GM21526 (cell line): ENCODE data around the gene CCDC93.

Experiments
- ATAC-seq: cut with Tn5 transposase; IDR thresholded peaks from one replicate; pipeline ENCODE4 v1.9.1; 2021; ENCODE audit warnings: moderate library complexity; ENCODE audit not compliant: unreplicated experiment, low FRiP score

The CCDC93 gene, protein sequence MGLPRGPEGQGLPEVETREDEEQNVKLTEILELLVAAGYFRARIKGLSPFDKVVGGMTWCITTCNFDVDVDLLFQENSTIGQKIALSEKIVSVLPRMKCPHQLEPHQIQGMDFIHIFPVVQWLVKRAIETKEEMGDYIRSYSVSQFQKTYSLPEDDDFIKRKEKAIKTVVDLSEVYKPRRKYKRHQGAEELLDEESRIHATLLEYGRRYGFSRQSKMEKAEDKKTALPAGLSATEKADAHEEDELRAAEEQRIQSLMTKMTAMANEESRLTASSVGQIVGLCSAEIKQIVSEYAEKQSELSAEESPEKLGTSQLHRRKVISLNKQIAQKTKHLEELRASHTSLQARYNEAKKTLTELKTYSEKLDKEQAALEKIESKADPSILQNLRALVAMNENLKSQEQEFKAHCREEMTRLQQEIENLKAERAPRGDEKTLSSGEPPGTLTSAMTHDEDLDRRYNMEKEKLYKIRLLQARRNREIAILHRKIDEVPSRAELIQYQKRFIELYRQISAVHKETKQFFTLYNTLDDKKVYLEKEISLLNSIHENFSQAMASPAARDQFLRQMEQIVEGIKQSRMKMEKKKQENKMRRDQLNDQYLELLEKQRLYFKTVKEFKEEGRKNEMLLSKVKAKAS

GRCh38 chr2:118013724-118014491, at the start of gene CCDC93:
TSS of gene CCDC93 (minus strand) at chr2:118014070. CDS start at chr2:118013995, 75 bp downstream.
- ATAC-seq, result peak; percentile 89

DNA sequence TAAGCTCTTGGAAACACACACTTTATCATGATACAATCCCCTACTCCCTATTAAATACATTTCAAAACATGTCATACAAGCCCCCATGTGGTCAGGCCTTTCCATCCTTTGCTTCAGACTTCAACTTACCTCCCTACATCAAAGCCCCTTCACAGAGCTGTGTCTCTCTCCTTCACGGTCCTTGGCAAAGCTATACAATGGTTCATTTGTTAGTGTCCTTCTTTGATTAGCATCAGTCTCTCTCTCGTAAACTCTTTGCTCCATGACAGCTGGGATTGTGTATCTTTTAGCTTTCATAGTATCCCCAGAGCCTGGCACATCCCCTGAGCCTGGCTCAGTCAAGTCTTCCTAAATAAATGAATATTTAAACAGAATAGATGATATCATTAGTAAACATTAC, 48.8 kb upstream of the CCDC93 start:
- ATAC-seq, result no peak

- no peak for ATAC-seq
Observed at GRCh38 chr2:118062048-118062447, 48.2 kb upstream of the CCDC93 start.

- peak; percentile 76 for ATAC-seq
Observed at GRCh38 chr2:118061135-118061955, 47.5 kb upstream of the CCDC93 start.

GRCh38 chr2:118059919-118060478, 46.1 kb upstream of the CCDC93 start:
- ATAC-seq, result no peak

DNA sequence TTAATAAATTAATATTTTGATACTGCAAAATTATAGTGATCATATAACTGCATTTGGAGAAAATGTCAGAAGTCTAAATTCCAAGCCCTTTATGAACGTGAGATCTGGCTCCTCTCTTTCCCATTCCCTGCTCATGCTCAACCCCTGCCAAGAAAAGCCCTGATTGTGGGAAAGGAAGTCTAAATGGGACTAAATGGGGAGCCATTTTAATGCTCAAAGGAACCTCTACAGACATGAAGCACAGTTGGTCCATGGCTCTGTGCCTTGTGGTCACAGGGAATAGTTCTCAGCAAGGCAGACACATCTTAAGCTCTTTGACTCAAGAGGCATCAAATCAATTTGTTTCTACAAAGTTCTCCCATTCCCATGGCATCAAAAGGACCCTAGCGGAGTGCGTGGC, 45.1 kb upstream of the CCDC93 start:
- no peak for ATAC-seq

GRCh38 chr2:118056801-118057200, 42.9 kb upstream of the CCDC93 start:
- ATAC-seq, result no peak

- peak; percentile 84 for ATAC-seq
Observed at GRCh38 chr2:118056165-118056534, 42.3 kb upstream of the CCDC93 start.

DNA sequence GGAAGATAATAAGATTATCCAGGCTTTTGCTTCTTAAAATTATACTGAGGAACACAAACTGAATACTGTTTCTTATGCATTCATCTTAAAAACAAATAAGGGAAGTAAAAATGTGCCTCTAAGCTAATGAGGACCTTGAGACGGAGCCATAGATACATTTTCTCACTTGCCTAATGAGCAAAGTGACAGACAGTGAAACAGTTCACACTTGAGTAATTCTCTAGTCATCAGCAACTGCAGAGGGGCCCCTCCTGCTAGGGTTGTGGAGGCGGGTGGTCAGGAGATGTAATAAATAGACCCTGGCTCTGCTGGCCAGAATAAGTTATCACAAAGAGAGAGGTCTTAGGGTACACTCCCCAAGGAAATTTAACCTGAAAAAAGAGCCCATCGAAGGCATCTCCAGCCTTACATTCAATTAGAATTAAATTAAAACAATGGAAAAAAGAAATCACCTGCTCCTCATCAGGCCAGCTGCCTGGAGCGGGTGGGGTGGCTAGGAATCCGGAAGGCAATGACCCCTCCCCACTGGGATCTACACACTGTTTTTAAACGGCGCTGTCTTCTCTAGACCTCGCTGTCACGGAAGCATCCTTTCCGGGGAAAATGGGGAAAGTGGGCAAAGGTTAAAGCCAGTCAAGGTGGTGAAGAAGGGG, 41.8 kb upstream of the CCDC93 start:
- ATAC-seq, result peak; percentile 88

- ATAC-seq, result no peak
Observed at GRCh38 chr2:118054213-118055008, 40.5 kb upstream of the CCDC93 start.

DNA sequence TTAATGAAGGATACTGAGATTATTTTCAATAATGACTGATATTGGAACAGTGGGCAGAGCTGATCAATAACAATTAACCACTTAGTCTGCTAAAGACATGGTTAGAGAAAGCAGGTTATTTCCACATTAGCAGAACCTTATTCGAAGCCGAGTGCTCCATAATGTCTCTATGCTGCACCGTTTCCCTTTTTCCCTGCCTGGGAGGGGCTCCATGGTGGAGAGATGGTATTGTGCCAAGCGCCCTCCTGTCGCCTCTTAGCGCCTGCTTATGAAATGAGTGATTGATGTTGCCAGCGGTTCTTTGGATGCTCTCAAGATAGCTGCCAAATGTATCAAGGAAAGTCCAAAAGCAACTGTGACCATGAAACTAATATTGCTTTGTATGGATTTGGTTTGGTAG, 39.8 kb upstream of the CCDC93 start:
- no peak for ATAC-seq

GRCh38 chr2:118052474-118052873, 38.6 kb upstream of the CCDC93 start:
- ATAC-seq, result no peak

DNA sequence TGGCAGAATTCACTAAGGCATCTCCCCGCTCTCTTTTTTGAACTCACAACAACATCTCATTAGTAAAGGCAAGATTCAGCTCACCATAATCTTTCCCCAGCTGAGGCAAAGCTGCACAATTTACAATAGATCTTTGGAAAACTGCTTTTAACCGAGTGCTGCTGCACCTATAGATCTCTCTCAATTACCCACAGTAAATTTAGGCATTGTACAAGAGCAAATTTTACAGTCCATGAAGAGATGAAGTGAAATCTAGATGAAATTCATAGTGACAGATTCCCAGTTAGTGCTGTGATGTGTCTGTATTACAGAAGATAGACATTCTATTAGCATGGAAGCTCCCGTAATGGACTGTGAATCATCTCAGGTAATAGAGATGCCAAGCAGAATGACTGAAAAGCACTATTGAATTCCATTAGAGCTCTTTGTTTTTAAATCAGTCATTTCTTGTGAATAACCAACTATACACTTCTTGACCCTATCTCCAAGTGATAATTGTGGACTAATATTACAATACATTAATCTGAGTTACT, 38.0 kb upstream of the CCDC93 start:
- no peak for ATAC-seq

- ATAC-seq, result no peak
Observed at GRCh38 chr2:118050974-118051373, 37.1 kb upstream of the CCDC93 start.

- ATAC-seq, result no peak
Observed at GRCh38 chr2:118050386-118050785, 36.5 kb upstream of the CCDC93 start.

DNA sequence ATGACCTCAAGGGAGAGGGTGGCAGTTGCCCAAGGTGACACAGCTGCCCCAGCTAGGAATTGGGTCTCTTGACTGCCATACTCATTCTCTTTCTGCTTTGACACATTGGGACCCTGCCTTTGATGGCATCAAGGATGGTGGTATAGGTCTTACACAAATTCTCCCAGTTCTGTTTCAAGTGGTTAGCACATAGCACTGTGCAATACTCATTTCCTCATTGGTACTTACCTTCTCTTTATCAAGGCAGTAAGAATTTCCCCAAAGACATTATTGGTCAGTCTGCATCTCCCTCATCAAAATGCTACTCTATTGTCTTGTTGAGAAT, 35.9 kb upstream of the CCDC93 start:
- ATAC-seq, result peak; percentile 45

- peak; percentile 21 for ATAC-seq
Observed at GRCh38 chr2:118049140-118049815, 35.4 kb upstream of the CCDC93 start.

DNA sequence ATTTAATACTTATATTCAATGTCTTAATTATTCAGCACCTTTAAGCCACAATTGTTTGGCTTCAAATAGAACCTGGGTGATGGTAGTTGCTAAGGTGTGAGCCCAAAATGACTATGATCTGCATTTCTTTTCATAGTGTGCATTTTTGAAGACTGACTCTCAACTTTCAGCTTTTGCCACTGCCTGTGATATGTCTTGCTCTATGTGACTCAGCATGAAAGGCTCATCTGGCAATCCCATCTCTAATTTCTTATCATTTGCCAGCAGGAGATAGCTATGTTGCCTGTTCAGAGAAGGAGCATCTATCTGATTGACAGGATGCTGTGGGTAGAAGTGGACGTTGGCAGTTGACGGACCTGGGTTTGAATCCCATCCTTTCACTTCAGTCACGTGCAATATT, 34.5 kb upstream of the CCDC93 start:
- ATAC-seq, result no peak
